NCI-H146 treated with DMSO at 0.1 percent for 48 hours (cell line): Measurements from ENCODE around the gene PLXNA2.

ENCODE experiments used
- DNase-seq: peaks from one replicate; lab custom pipeline; 2025; ENCODE audit not compliant: unreplicated experiment; lab: John Stamatoyannopoulos, UW

The PLXNA2 gene

DNA sequence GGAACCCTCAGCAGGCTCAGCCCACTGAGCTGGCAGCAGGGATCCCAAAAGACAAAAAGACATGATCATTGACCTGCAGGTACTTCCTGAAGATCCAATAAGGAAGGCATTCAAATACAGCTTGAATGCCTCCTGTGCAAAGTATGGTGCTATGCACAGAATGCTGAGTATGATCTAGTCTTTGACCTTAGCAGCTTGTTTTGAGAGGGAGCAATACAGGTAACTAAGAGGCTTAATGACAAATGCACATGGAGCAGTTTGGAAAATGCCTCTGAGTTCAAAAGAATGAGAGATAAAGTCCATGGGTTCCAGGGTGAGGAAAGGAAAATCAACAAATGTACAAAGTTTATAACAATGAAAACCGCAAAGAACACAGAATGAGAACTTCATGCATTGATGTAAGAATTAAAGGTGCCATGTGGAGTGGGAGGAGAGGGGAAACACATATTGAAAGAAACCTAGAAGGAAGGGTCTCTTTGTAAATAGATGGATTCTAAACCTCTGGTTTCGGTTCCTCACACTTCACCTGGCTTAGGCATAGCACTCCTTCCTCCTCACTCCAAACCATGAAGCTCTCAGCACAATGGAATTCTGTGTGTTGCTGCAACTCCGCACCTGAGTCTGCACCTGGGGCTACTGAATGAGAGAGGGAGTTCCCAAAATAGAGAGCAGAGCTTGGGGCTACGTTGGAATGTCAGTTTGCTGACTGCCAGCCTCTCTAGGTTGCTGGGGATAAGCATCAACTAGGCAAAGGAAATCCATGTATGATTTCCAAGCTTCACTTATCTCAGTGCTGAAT is 77.6 kb downstream of the PLXNA2 start:
- DNase-seq, result no peak

DNA sequence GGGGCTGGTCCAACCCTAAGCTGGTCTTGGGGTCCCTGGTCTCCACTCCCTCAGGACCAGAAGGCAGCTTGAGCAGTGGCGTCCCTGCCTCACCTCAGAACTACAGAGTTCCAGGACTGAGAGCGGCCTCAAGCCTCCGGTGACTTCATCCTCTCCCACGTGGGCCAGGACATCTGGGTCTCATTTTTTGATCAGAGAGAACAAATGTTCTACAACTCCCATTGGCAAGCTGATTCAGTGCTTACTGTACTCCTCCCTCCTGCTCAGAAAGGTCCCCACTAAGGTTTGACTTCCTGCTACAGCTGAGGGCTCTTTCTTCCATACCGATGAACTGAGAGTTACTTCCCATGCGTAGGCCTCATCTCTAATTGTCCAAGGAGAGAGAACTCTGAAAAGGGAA is 78.5 kb downstream of the PLXNA2 start:
- no peak for DNase-seq

DNA sequence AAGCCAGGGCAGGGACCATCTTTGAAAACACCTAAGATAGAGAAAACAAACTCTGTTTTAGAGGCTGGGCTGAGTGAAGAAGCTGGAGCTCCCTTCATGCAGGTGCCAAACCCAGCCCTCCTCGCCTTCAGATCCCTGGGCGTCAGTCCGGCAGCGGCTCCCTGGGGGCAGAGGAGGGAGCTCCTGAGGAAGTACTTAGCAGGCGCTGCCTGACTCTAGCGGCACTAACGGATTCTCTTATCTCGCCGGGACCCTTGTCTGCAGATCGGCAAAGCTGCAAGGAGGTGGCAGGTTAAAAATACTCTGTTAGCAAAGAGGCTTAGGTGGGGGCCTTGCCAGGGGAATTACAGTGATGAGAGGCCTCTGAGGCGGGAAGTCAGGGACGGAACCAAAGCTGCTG is 79.6 kb downstream of the PLXNA2 start:
- DNase-seq, result no peak

DNA sequence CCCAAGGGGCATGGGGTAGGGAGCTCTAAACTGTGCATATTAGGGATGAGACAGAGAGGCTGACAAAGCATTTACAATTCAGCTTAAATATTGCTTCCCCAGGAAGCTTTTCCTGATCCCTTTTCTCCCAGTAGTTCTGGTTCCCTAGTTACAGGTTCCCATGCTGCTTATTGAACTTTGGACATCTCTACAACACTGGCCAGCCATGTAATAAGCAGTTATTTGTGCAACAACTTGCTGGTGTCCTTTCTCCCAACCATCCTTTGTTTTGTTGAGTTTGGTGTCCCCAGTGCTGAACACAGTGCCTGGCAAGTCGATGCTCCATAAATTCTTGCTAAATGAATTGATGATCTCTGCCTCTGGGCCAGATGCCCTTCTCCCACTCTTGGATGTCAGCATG is 80.6 kb downstream of the PLXNA2 start:
- DNase-seq, result no peak

DNA sequence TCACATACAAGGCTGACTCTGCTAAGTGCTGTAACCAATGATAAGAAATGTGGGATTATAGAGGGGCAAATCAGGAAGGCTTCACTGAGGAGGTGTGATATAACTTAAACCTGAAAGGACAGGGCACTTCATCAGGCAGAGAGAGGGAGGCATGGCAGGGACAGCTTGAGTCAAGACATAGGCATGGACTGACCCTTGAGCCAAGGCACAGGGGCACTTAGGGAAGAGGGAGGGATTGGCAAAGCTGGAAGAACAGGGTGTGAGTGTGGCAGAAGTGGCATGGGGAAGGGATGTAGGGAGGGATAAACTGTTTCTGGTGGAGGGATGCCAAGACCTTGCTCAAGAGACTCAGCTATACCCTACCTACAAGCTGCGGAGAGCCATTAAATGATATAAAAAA is 81.3 kb downstream of the PLXNA2 start:
- no peak for DNase-seq

DNA sequence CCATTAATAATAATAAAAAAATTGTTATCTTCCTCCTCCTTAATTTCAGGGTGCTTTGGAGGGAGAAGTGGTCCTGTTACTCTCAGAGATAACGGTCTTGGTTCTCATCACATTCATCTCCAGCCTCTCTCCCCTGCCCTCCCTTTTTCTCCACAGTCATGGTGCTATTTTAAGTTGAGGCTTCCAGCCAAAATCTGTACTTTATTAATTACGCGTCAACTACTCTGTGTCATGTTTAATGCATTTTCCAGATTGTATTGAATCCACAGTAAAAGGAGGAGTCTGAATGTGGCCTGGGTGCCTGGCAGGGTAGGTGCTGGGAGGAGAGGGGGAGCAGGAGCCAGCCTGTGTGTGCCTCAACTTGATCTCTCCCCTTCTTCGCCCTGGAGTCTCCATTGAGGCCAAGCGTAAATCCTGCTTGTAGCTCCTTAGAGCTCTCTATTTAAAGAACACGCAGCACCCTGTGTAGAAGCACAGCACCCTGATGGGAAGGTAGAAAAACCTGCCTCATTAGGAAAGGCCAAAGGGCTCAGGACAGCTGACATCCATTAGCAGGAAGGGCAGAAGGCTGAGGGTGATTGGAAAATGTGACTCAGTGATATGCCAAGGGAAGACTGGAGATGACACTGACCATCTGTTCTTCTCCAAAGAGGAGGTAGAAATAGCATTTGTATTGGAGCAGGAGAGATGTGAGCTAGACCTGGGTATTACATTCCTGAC is 82.4 kb downstream of the PLXNA2 start:
- DNase-seq, result peak; percentile 48

DNA sequence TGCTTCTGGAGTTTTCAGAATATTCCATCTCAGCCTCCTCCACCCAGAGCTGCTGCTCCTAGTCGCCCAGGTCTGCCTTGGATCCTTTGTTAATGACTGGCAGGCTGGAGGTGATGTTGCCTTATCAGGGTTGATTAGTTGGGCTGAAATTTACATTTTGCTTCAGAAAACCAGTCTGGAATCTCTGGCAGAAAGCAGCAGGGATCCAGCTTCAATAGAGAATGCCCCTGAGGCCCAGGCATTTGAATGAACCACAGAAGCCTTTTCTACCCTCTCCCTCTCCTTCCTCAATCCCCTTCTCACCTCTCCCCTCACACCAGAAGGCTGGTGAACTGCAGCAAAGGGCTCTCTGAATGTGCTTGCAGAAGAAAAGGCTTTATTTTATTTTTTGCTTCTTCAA is 83.2 kb downstream of the PLXNA2 start:
- DNase-seq, result peak; percentile 21

DNA sequence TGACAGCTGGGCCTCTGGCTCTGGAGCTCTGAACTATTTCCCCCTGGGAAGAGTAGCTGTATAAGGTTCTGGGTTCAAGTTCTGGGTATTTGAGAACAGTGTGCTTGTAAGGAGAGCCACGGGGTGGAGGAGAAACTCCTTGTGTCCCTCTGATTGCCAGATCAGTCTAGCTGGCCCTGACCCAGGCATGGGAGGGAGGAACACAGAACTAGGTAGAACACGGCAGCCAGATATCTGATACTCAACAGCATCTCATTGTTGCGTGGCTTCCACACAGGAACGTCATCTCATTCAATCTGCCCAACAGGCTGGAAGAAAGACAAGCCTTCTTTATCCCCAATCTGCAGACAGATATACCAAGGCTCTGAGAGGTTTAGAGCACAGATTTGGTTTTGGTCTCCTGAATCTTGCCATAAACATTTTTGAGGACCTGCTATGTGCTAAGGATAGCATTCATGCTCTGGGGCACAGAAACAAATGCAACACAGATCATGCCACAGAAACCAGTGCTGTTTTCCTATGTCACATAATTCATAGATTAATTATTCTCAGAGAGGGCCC is 83.8 kb downstream of the PLXNA2 start:
- no peak for DNase-seq

DNA sequence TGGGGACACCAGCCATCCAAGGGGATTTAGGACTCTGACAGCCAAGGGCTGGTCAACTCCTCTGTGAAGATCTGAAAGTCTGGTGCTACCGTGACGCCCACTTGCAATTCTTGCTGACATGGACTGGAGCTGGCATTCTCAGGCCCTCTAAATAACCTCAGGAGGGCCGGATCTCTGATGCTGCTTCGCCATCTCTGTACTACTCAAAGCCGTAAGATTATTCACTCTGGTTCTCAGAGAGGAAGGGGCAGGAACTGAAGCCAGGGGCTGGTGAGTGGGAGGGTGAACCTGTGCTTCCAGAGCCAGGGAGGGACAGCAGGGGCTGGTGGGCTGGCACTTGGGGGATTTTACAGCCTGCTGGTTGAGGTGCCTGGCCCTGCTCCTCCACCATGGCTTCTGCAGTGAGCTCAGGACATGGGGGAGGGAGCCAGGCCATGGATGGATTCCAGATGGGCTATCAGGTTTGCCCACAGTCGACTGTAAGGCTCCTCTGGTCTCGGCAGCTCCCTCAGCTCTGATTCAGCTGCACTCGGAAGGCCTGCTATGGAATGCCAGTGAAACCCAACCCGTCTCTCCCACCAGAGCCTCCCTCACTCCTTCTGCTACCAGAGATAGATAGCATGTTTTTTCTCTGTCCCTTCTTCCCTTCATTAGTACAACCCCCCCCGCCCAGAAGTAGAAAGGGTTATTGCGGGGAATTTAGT is 84.5 kb downstream of the PLXNA2 start:
- no peak for DNase-seq

DNA sequence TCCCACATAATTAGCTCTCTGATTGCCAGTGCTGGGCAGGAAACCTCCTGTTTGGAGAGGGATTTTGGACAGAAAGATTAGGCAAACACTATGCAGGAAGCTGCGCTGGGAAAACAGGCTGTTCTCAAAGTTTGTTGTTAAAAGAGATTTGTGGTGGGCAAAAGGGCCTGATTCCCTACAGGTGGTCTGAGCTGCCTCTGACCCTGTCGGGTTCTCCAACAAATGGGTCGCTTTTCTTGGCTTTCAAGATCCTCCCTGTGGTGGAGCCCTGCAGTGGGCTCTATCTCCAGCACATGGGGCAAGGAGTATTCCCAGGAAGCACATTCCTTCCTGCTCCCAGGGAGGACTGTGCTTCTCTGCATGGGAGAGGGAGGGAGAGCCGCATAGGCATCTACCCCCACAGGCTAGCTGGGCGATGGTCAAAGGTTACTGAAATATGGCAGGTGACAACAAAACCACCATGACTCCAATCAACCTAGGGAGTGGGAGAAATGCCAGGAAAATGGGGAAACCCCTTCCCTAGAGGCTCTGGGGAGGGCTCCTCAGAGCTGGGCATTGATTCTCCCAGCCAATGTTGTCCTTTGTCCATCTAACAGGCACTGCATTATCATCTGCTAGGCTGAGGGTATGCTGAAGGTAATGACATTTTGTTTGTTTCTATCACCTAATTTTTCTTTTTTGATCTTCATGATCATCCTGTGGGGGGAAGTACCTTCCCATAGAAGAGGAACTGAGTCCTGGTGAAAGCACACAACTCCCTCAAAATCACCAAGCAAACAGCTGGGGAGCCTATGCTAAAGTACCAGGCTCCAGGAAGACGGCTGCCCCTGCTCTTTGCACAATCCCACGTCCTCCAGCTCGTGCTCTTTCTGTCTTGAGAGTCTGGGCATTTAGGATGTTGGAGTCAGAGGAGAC is 85.3 kb downstream of the PLXNA2 start:
- DNase-seq, result no peak

DNA sequence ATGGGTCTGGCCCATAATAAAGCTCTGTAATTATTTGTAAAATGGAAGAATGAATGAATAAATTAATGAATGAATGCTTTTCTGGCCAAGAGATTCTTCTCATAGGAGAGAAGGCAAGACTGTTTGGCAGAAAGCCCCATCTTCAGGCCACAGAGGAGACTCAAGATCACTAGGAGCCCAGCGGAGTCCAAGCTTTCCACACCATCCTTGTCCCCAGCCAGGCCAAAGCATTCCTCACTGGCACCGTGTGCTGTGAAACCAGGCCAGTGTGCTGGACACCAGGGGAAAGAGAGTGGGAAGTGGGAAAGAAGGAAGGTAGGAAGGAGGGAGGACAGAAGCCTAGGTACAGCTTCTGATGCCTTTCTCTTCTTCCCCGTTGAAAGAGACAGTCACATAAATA is 86.4 kb downstream of the PLXNA2 start:
- no peak for DNase-seq

DNA sequence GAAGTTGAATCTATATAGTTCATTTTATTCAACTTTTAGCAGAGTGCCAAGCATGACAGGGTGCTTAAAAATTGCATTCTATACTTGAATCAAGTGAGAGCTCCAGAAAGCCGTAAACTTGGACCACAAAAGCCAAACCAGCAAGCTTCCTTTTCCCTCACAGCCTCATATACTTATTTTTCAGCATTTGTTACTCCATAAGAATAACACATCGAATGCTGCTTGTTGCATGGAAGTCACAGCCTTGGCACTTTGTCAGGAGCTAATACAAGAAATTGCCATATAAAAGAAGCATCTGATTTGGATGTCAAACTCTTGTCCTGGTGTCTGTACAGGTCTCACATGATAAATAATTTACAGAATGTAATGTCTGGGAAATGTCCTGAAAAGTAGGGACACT is 87.4 kb downstream of the PLXNA2 start:
- DNase-seq, result no peak

DNA sequence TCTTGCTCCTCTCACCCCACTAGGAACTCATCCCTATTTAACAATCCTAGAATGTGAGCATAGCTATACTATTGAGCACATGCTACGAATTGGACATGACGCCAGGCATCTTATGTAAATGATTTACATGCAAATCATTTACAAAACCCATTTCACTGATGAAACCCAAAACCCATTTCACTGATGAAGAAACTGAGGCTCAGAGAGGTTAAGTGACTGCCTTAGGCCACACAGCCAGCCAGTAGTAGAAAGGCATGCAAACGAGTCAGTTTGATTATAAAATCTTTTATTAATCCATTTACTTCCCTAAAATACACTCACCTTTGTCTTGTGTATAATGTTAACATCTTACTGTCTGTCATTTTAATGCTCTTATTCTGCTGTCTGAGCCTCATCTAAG is 87.9 kb downstream of the PLXNA2 start:
- no peak for DNase-seq

DNA sequence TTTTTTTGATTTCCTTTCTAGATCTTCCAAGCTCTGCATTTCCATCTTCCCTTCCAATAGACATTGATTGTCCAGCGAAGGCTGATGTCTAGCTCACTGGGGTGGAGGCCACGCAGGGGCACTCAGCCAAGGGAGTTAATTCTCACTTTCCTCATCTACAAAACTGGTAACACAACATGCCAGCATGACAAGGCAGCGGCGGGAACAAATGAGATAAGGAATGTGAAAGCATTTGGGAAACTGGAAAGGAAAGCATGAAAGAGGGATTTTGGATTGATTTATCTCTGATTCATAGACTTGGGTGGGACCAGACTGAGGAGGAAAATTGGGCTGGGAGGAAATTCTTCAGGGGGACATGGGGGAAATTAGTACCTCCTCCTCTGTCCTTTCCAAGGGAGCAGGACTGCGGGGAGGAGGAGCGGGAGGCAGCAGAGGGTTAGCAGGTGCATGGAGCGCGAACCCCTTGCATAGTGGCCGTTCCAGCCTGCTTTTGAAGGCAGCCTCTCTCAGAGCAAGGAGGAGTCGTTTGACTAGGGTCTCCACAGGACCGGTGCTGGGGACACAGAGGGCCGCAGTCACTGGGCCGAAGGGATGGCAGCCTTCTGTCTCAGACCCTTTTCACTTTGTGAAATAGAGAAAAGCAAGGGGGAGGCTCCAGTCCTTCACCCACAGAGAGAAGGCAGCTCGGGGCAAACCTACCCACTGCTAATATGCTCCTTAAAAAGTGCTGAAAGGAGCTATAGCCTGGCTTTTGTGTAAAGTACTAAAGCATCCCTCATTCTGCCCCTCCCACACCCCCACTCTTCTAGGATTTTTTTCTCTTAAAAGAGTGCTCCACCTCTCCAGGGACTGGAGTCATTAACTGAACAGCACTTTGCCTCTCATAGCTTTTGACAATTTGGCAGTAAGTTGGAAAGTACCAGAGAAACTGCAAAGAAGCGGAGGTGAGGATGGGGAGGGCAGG is 89.2 kb downstream of the PLXNA2 start:
- DNase-seq, result no peak

DNA sequence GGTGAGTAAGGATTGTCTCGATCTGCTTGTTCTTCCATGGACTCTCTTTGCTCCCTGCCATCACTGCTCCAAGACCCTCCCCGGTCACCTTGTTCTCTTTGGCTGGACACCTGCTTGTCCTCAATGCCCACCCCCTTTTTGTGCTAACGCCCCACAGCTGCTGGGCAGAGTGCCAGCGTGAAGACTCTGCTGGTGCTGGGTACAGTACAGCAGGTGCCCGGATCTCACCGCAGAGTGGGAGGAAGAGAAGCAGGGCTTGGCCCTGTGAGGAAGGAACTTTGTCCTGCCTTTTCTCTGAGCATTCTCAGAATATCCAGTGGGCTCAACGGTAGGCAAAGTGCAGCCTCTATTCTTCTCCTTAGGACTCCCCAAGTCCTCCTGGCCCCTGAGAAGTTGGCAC is 90.1 kb downstream of the PLXNA2 start:
- DNase-seq, result peak; percentile 80

DNA sequence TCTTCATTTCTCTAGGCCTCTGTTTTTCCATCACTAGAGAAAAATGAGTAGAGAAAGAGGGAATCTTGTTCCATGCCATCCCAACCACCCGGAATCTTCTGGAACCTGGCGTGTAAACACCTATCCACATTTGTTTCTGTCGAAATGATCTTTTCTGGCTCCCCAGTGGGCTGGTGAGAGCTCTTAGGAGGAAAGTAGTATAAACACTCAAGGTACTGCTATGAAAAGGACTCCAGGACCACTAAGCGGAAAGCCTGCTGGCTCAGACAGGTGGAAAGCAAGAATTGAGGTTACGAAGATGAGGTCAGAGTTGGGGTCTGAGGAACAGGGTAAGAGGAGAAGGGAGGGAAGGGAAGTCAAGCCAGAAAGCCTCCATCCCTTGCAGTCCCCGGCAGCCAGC is 90.8 kb downstream of the PLXNA2 start:
- DNase-seq, result no peak

DNA sequence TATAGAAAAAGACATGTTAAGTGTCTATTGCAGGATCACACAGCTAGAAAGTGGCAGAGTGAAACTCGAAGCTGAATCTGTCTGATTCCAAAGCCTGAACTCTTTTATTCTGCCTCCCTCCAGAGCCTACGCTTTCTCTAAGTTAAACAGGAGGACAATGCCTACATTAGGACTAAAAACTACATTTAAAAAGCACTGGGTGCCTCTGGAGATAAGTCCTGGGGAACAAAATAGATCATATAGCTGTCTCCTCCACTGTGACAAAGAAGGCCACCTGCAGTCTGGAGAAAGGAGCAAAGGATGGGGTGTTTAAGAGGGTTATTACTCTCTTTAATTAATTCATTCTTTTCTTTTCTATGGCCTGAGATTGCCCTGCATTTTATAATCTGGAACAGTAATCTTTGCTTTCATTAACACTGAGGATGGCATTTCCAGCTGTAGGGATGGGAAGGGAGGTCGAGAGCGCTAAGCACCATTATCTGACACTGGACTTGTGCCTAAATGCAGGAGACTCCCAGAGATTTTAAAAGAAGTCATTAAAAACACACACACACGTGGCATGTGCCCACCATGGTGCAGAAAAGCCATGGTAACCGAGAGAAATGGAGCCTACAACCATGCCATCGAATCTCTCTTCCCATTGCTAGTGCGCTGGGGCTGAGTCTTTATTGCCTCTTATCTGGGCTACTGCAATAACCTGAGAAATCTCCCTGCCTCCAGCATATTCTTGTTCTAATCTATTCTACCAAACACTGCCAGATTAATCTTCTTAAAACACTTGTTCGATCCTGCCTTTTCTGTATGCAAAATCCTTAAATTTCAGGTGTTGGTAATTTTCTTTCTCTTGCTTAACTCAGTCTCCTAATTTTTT is 92.2 kb downstream of the PLXNA2 start:
- peak; percentile 24 for DNase-seq

DNA sequence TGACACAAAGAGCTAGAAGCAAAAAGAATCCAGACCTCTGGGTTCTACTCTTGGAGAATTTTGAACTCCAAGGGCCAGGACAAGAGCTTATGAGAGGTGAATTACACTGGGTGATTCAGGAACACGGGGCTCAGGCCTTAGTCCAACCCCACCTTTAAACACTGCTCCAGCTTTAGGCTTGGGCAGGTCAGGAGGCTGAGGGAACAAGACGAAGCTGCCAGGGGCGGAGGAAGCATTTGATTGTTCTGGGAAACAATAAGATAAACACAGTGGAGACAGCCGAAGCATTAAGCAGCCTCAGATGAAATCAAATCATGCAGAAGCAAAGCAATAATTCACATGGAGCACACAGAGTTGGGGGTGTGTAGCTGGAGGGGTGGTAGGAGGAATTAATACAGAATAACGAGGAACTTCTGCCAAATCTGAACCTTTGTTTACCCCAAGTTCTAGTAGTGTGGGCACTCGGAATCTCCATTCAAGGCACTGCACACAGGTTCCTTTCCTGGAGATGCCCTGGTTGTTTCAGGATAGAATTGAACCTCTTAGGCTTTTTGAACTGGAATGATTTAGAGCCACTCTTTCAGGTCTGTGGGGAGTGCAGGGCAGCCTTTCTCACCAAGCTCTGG is 93.2 kb downstream of the PLXNA2 start:
- no peak for DNase-seq
